ENCODE results near the gene PLOD1. TPM values are rescaled to one million over a fixed set of nuclear protein-coding genes. Genes with fewer than 3 reads are reported as not detected.

The PLOD1 gene
- total and polyA plus RNA-seq, 10 of the 15 experiments (the other 5 are each of a cell fraction or from before 2014, with no cell fraction given): 10.6 to 42.6 (median 29.3) TPM

DNA sequence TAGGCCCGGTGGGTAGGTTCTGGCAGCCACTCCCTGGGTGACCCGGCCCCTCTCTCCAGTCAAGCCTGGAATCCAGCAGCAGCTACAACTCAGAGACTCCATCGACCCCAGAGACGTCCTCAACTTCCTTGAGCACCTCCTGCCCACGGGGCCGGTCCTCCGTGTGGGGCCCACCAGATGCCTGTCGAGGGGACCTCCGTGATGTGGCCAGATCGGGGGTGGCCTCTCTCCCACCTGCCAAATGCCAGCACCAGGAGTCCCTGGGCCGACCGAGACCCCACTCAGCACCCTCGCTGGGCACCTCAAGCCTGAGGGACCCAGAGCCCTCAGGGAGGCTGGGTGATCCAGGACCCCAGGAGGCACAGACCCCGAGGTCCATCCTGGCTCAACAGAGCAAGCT, 87.5 kb downstream of the PLOD1 start (continued):
- TF ChIP-seq, protein P1, sequence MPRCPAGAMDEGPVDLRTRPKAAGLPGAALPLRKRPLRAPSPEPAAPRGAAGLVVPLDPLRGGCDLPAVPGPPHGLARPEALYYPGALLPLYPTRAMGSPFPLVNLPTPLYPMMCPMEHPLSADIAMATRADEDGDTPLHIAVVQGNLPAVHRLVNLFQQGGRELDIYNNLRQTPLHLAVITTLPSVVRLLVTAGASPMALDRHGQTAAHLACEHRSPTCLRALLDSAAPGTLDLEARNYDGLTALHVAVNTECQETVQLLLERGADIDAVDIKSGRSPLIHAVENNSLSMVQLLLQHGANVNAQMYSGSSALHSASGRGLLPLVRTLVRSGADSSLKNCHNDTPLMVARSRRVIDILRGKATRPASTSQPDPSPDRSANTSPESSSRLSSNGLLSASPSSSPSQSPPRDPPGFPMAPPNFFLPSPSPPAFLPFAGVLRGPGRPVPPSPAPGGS (IDR thresholded peaks at IDR 0.05; ENCODE audit: borderline replicate concordance, insufficient read depth, low read depth, low read length, poor library complexity, severe bottlenecking): no peak
- TF ChIP-seq, protein P2, sequence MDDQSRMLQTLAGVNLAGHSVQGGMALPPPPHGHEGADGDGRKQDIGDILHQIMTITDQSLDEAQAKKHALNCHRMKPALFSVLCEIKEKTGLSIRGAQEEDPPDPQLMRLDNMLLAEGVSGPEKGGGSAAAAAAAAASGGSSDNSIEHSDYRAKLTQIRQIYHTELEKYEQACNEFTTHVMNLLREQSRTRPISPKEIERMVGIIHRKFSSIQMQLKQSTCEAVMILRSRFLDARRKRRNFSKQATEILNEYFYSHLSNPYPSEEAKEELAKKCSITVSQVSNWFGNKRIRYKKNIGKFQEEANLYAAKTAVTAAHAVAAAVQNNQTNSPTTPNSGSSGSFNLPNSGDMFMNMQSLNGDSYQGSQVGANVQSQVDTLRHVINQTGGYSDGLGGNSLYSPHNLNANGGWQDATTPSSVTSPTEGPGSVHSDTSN (IDR thresholded peaks at IDR 0.05; ENCODE audit: insufficient replicate concordance, low read depth, low read length): no peak
- TF ChIP-seq CREM (IDR thresholded peaks at IDR 0.05; ENCODE audit: low read depth) (no peak), RUNX3 (IDR thresholded peaks at IDR 0.05; ENCODE audit: low read length) (no peak), POLR2AphosphoS5 (IDR thresholded peaks at IDR 0.05; ENCODE audit: low read length) (no peak), CBX5 (IDR thresholded peaks at IDR 0.05; ENCODE audit: low read depth) (no peak)
- TF ChIP-seq, protein P3, sequence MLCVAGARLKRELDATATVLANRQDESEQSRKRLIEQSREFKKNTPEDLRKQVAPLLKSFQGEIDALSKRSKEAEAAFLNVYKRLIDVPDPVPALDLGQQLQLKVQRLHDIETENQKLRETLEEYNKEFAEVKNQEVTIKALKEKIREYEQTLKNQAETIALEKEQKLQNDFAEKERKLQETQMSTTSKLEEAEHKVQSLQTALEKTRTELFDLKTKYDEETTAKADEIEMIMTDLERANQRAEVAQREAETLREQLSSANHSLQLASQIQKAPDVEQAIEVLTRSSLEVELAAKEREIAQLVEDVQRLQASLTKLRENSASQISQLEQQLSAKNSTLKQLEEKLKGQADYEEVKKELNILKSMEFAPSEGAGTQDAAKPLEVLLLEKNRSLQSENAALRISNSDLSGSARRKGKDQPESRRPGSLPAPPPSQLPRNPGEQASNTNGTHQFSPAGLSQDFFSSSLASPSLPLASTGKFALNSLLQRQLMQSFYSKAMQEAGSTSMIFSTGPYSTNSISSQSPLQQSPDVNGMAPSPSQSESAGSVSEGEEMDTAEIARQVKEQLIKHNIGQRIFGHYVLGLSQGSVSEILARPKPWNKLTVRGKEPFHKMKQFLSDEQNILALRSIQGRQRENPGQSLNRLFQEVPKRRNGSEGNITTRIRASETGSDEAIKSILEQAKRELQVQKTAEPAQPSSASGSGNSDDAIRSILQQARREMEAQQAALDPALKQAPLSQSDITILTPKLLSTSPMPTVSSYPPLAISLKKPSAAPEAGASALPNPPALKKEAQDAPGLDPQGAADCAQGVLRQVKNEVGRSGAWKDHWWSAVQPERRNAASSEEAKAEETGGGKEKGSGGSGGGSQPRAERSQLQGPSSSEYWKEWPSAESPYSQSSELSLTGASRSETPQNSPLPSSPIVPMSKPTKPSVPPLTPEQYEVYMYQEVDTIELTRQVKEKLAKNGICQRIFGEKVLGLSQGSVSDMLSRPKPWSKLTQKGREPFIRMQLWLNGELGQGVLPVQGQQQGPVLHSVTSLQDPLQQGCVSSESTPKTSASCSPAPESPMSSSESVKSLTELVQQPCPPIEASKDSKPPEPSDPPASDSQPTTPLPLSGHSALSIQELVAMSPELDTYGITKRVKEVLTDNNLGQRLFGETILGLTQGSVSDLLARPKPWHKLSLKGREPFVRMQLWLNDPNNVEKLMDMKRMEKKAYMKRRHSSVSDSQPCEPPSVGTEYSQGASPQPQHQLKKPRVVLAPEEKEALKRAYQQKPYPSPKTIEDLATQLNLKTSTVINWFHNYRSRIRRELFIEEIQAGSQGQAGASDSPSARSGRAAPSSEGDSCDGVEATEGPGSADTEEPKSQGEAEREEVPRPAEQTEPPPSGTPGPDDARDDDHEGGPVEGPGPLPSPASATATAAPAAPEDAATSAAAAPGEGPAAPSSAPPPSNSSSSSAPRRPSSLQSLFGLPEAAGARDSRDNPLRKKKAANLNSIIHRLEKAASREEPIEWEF (IDR thresholded peaks at IDR 0.05; ENCODE audit: insufficient replicate concordance, low read depth, low read length): no peak

Small RNA genes within 50 kb of the gene (small RNA-seq; reads per million reads assigned to genes)
- not detected for gene AL096840.1
- gene RF00019: not detected
- gene RNU5E-4P: 17.7 reads per million, percentile 97 among the genes with 10 or more reads in this experiment

Other genes with a start within 250 kb of the PLOD1 start
Only the 7 nearest of the 12 such genes appear.
- gene CLCN6, start 128.5 kb upstream of the PLOD1 start, total RNA-seq (2014; rRNA removed): 9.3 and 9.9 TPM in 2 replicates
- 8.0 and 9.0 TPM in 2 replicates for gene CLCN6, start 128.5 kb upstream of the PLOD1 start, total RNA-seq (2014; rRNA removed; fragmentation: Illumina TruSeq; extraction: Trizol)
- gene CLCN6, start 128.5 kb upstream of the PLOD1 start, total RNA-seq (2021): 18.3 and 20.8 TPM in 2 replicates
- gene CLCN6, start 128.5 kb upstream of the PLOD1 start, polyA plus RNA-seq (2011; rRNA removed): 10.0 and 12.0 TPM in 2 replicates
- 16.5 TPM in 2 replicates for gene CLCN6, start 128.5 kb upstream of the PLOD1 start, polyA plus RNA-seq (2014; fragmentation: Illumina TruSeq; extraction: Trizol)
- 1 to 10 TPM; 2.2 to 2.4 TPM for gene CLCN6, start 128.5 kb upstream of the PLOD1 start, polyA plus RNA-seq (2014; fragmentation: Nextera tagmentation; extraction: Ambion mirVana)
- gene CLCN6, start 128.5 kb upstream of the PLOD1 start, polyA plus RNA-seq (2014; rRNA removed): 19.7 and 20.9 TPM in 2 replicates
- gene CLCN6, start 128.5 kb upstream of the PLOD1 start, polyA plus RNA-seq (2016; fragmentation: Nextera tagmentation; extraction: Ambion mirVana): 10 to 100 TPM in 1 of 2 experiments, 1 to 10 TPM in 1; 9.5 to 10.5 TPM
- gene NPPA, start 86.9 kb upstream of the PLOD1 start, total RNA-seq (2014; rRNA removed): not detected in 2 replicates
- not detected in 2 replicates for gene NPPA, start 86.9 kb upstream of the PLOD1 start, total RNA-seq (2014; rRNA removed; fragmentation: Illumina TruSeq; extraction: Trizol)
- gene NPPA, start 86.9 kb upstream of the PLOD1 start, total RNA-seq (2021): not detected in 2 replicates
- not detected in 2 replicates for gene NPPA, start 86.9 kb upstream of the PLOD1 start, polyA plus RNA-seq (2011; rRNA removed)
- not detected in 2 replicates for gene NPPA, start 86.9 kb upstream of the PLOD1 start, polyA plus RNA-seq (2014; fragmentation: Illumina TruSeq; extraction: Trizol)
- gene NPPA, start 86.9 kb upstream of the PLOD1 start, polyA plus RNA-seq (2014; fragmentation: Nextera tagmentation; extraction: Ambion mirVana): not detected
- gene NPPA, start 86.9 kb upstream of the PLOD1 start, polyA plus RNA-seq (2014; rRNA removed): not detected in 2 replicates
- under 1 TPM; 0.31 to 0.39 TPM for gene NPPA, start 86.9 kb upstream of the PLOD1 start, polyA plus RNA-seq (2016; fragmentation: Nextera tagmentation; extraction: Ambion mirVana)
- not detected in 2 replicates for gene NPPB, start 75.8 kb upstream of the PLOD1 start, total RNA-seq (2014; rRNA removed)
- not detected in 2 replicates for gene NPPB, start 75.8 kb upstream of the PLOD1 start, total RNA-seq (2014; rRNA removed; fragmentation: Illumina TruSeq; extraction: Trizol)
- not detected in 2 replicates for gene NPPB, start 75.8 kb upstream of the PLOD1 start, total RNA-seq (2021)
- not detected in 2 replicates for gene NPPB, start 75.8 kb upstream of the PLOD1 start, polyA plus RNA-seq (2011; rRNA removed)
- not detected in 2 replicates for gene NPPB, start 75.8 kb upstream of the PLOD1 start, polyA plus RNA-seq (2014; fragmentation: Illumina TruSeq; extraction: Trizol)
- not detected for gene NPPB, start 75.8 kb upstream of the PLOD1 start, polyA plus RNA-seq (2014; fragmentation: Nextera tagmentation; extraction: Ambion mirVana)
- gene NPPB, start 75.8 kb upstream of the PLOD1 start, polyA plus RNA-seq (2014; rRNA removed): not detected in 2 replicates
- not detected for gene NPPB, start 75.8 kb upstream of the PLOD1 start, polyA plus RNA-seq (2016; fragmentation: Nextera tagmentation; extraction: Ambion mirVana)
- gene KIAA2013, start 8.3 kb upstream of the PLOD1 start, total RNA-seq (2014; rRNA removed): 40.4 and 46.5 TPM in 2 replicates
- gene KIAA2013, start 8.3 kb upstream of the PLOD1 start, total RNA-seq (2014; rRNA removed; fragmentation: Illumina TruSeq; extraction: Trizol): 12.8 and 15.3 TPM in 2 replicates
- 42.4 and 43.2 TPM in 2 replicates for gene KIAA2013, start 8.3 kb upstream of the PLOD1 start, total RNA-seq (2021)
- gene KIAA2013, start 8.3 kb upstream of the PLOD1 start, polyA plus RNA-seq (2011; rRNA removed): 22.3 and 36.7 TPM in 2 replicates
- gene KIAA2013, start 8.3 kb upstream of the PLOD1 start, polyA plus RNA-seq (2014; fragmentation: Illumina TruSeq; extraction: Trizol): 4.3 and 13.1 TPM in 2 replicates
- gene KIAA2013, start 8.3 kb upstream of the PLOD1 start, polyA plus RNA-seq (2014; fragmentation: Nextera tagmentation; extraction: Ambion mirVana): 1 to 10 TPM; 1.9 to 5.0 TPM
- gene KIAA2013, start 8.3 kb upstream of the PLOD1 start, polyA plus RNA-seq (2014; rRNA removed): 44.9 and 46.5 TPM in 2 replicates
- 1 to 10 TPM; 5.3 to 6.6 TPM for gene KIAA2013, start 8.3 kb upstream of the PLOD1 start, polyA plus RNA-seq (2016; fragmentation: Nextera tagmentation; extraction: Ambion mirVana)
- 46.1 and 46.2 TPM in 2 replicates for gene MFN2, start 45.7 kb downstream of the PLOD1 start, total RNA-seq (2014; rRNA removed)
- 27.5 and 28.7 TPM in 2 replicates for gene MFN2, start 45.7 kb downstream of the PLOD1 start, total RNA-seq (2014; rRNA removed; fragmentation: Illumina TruSeq; extraction: Trizol)
- 59.6 and 59.8 TPM in 2 replicates for gene MFN2, start 45.7 kb downstream of the PLOD1 start, total RNA-seq (2021)
- 29.8 and 50.0 TPM in 2 replicates for gene MFN2, start 45.7 kb downstream of the PLOD1 start, polyA plus RNA-seq (2011; rRNA removed)
- 44.0 and 50.1 TPM in 2 replicates for gene MFN2, start 45.7 kb downstream of the PLOD1 start, polyA plus RNA-seq (2014; fragmentation: Illumina TruSeq; extraction: Trizol)
- 1 to 10 TPM; 5.3 to 6.4 TPM for gene MFN2, start 45.7 kb downstream of the PLOD1 start, polyA plus RNA-seq (2014; fragmentation: Nextera tagmentation; extraction: Ambion mirVana)
- gene MFN2, start 45.7 kb downstream of the PLOD1 start, polyA plus RNA-seq (2014; rRNA removed): 41.7 and 43.1 TPM in 2 replicates
- 10 to 100 TPM; 59.9 to 64.4 TPM for gene MFN2, start 45.7 kb downstream of the PLOD1 start, polyA plus RNA-seq (2016; fragmentation: Nextera tagmentation; extraction: Ambion mirVana)
- 68.8 and 71.3 TPM in 2 replicates for gene MIIP, start 84.8 kb downstream of the PLOD1 start, total RNA-seq (2014; rRNA removed)
- 16.6 and 17.1 TPM in 2 replicates for gene MIIP, start 84.8 kb downstream of the PLOD1 start, total RNA-seq (2014; rRNA removed; fragmentation: Illumina TruSeq; extraction: Trizol)
- gene MIIP, start 84.8 kb downstream of the PLOD1 start, total RNA-seq (2021): 56.2 and 57.2 TPM in 2 replicates
- 8.8 and 21.5 TPM in 2 replicates for gene MIIP, start 84.8 kb downstream of the PLOD1 start, polyA plus RNA-seq (2011; rRNA removed)
- gene MIIP, start 84.8 kb downstream of the PLOD1 start, polyA plus RNA-seq (2014; fragmentation: Illumina TruSeq; extraction: Trizol): 5.4 and 11.6 TPM in 2 replicates
- 1 to 10 TPM in 1 of 2 experiments, under 1 TPM in 1; 0.84 to 5.1 TPM for gene MIIP, start 84.8 kb downstream of the PLOD1 start, polyA plus RNA-seq (2014; fragmentation: Nextera tagmentation; extraction: Ambion mirVana)
- 65.2 and 70.6 TPM in 2 replicates for gene MIIP, start 84.8 kb downstream of the PLOD1 start, polyA plus RNA-seq (2014; rRNA removed)
- gene MIIP, start 84.8 kb downstream of the PLOD1 start, polyA plus RNA-seq (2016; fragmentation: Nextera tagmentation; extraction: Ambion mirVana): 10 to 100 TPM; 82.3 to 95.7 TPM
- gene TNFRSF8, start 128.6 kb downstream of the PLOD1 start, total RNA-seq (2014; rRNA removed): 59.6 and 71.1 TPM in 2 replicates
- gene TNFRSF8, start 128.6 kb downstream of the PLOD1 start, total RNA-seq (2014; rRNA removed; fragmentation: Illumina TruSeq; extraction: Trizol): 32.8 and 40.6 TPM in 2 replicates
- gene TNFRSF8, start 128.6 kb downstream of the PLOD1 start, total RNA-seq (2021): 114 and 115 TPM in 2 replicates
- 18.2 and 40.5 TPM in 2 replicates for gene TNFRSF8, start 128.6 kb downstream of the PLOD1 start, polyA plus RNA-seq (2011; rRNA removed)
- gene TNFRSF8, start 128.6 kb downstream of the PLOD1 start, polyA plus RNA-seq (2014; fragmentation: Illumina TruSeq; extraction: Trizol): 12.4 and 49.6 TPM in 2 replicates
- gene TNFRSF8, start 128.6 kb downstream of the PLOD1 start, polyA plus RNA-seq (2014; fragmentation: Nextera tagmentation; extraction: Ambion mirVana): 10 to 100 TPM in 1 of 2 experiments, 1 to 10 TPM in 1; 9.8 to 32.0 TPM
- 68.0 and 85.0 TPM in 2 replicates for gene TNFRSF8, start 128.6 kb downstream of the PLOD1 start, polyA plus RNA-seq (2014; rRNA removed)
- gene TNFRSF8, start 128.6 kb downstream of the PLOD1 start, polyA plus RNA-seq (2016; fragmentation: Nextera tagmentation; extraction: Ambion mirVana): 10 to 100 TPM; 69.7 to 71.9 TPM

Measured in GM12878 (cell line).